ENCODE measurements around the gene EPN1.

DNA sequence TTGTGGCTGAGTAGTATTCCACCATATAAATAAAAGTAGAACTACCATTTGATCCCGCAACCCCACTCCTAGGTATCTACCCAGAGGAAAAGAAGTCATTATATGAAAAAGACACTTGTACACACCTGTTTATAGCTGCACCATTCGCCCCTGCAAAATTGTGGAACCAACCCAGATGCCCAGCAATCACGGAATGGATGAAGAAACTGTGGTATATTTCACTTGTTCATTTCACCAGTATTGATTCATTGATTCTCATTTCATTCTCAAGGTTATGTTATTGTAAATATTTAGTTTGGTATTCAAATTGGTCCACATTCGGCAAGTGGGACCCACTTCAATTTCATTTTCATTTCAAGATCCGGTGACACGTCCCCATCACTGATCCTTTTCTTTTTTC lies 75.7 kb downstream of the EPN1 start:
- TF ChIP-seq CTCF (conservative IDR thresholded peaks at IDR 0.05 in 1 of 2, IDR thresholded peaks at IDR 0.05 in 1 of 2; ENCODE audit: low read depth in 1 of 2, low read length in 2 of 2) (no peak), EZH2 (IDR thresholded peaks at IDR 0.05; ENCODE audit: low read length, missing control alignments) (no peak)

Measured in fibroblast of lung (primary cell).